Esophagus muscularis mucosa (tissue), 4 donors: ENCODE results near the gene IGFBPL1. TPM values are rescaled to one million over a fixed set of nuclear protein-coding genes. Genes with fewer than 3 reads are reported as not detected.

Experiments
- DNase-seq: peaks from one replicate; pipeline ENCODE4 v3.0.0-alpha.2; 2017; ENCODE audit errors: extremely low spot score
- H3K27ac ChIP-seq, 4 donors: fragments of 200-600 bp; sonication (generic); replicated peaks in 1 of 4; 1 replicate in 3 of 4; 2 replicates in 1 of 4; pipeline ENCODE4 v1.5.1; 2016 to 2019; ENCODE audit warnings: mild to moderate bottlenecking in 1 of 4
- H3K27me3 ChIP-seq, 4 donors: fragments of 200-600 bp; sonication (generic); one replicate each; pipeline versions ENCODE4 v1.5.1 to v1.6.0; 2016 to 2019
- H3K36me3 ChIP-seq, 4 donors: fragments of 200-600 bp; sonication (generic); one replicate each; pipeline ENCODE4 v1.5.1; 2016 to 2019
- H3K4me1 ChIP-seq, 4 donors: fragments of 200-600 bp; sonication (generic); one replicate each; pipeline ENCODE4 v1.5.1; 2016 to 2019
- H3K4me3 ChIP-seq, 4 donors: fragments of 200-600 bp; sonication (generic); 1 replicate in 2 of 4; 2 replicates in 2 of 4; pipeline ENCODE4 v1.5.1; 2016 to 2019; ENCODE audit warnings: mild to moderate bottlenecking in 4 of 4, moderate library complexity in 1 of 4
- H3K9me3 ChIP-seq, 4 donors: fragments of 200-600 bp; sonication (generic); 1 replicate in 3 of 4; 2 replicates in 1 of 4; pipeline ENCODE4 v1.5.1; 2016 to 2019
- CTCF ChIP-seq, 3 experiments: fragments of 200-600 bp in 2 of 3; fragments of 450-650 bp in 1 of 3; sonication (generic) in 2 of 3; IDR thresholded peaks; one replicate each; pipeline ENCODE4 v1.5.1; 2017 to 2019; ENCODE audit warnings: antibody characterized with exemption in 3 of 3, mild to moderate bottlenecking in 2 of 3, moderate library complexity in 1 of 3
- EP300 ChIP-seq: sonication (generic); formaldehyde crosslinking; IDR thresholded peaks from one replicate; pipeline ENCODE4 v1.6.1; 2017; ENCODE audit warnings: antibody characterized with exemption
- POLR2A ChIP-seq: fragments of 450-650 bp; IDR thresholded peaks from one replicate; pipeline ENCODE4 v1.6.1; 2017; ENCODE audit warnings: antibody characterized with exemption, moderate library complexity, mild to moderate bottlenecking, low read depth
- POLR2AphosphoS5 ChIP-seq, 2 donors: sonication (generic); formaldehyde crosslinking; IDR thresholded peaks; one replicate each; pipeline ENCODE4 v1.6.1; 2017; ENCODE audit warnings: antibody characterized with exemption in 2 of 2
- WGBS: methylation state at CpG from one replicate; pipeline ENCODE4 v1.1.5; 2018; 5-methylcytosine and 5-hydroxymethylcytosine counted together
- intact Hi-C: fragments of 100-400 bp; cut with DNase I; formaldehyde crosslinking; loops from one replicate; pipeline ENCODE4 v1.15.1; 2023
- total RNA-seq, 4 donors: library from RNA; depleted of rRNA; stranded (reverse); fragments of >200 nt; gene quantifications; one replicate each; pipeline versions ENCODE4 v1.1.0 to v1.2.1, GENCODE V29; 2016

The IGFBPL1 gene
- total RNA-seq, 4 donors from 2014 or later = 0.78 to 3.7 (median 1.5) TPM

- intact Hi-C loops = no loop called here
- WGBS = 64% methylated on average over 9 of the region's 9 CpGs
- Histone ChIP-seq H3K4me3 (no peak overlapping the region), H3K27ac (peak overlapping the region; percentile 73 to 79 (median 77)), H3K27me3 (no peaks in the 10 kb centered on the region), H3K4me1 (peaks cover 5 to 33% (median 26%) of the 10 kb centered on the region in 4 donors), H3K36me3 (no peaks in the 10 kb centered on the region), H3K9me3 (no peaks in the 10 kb centered on the region)
- TF ChIP-seq CTCF (IDR thresholded peaks at IDR 0.05) (no peak), POLR2A (no peak), POLR2AphosphoS5 (IDR thresholded peaks at IDR 0.05) (no peak), EP300 (no peak)
- DNase-seq = no peak
Measured at GRCh38 chr9:38376021-38376670, 48.1 kb downstream of the IGFBPL1 start.

- H3K4me1 ChIP-seq = peaks cover 0 to 28% (median 20%) of the 10 kb centered on the region in 4 donors
- WGBS = 79% methylated on average over 10 of the region's 10 CpGs
- H3K4me3 ChIP-seq = no peak overlapping the region
- no peaks in the 10 kb centered on the region for H3K27me3 ChIP-seq
- TF ChIP-seq POLR2AphosphoS5 (IDR thresholded peaks at IDR 0.05) = no peak
- no peak for TF ChIP-seq EP300
- no peak for TF ChIP-seq POLR2A
- no peak for TF ChIP-seq CTCF (IDR thresholded peaks at IDR 0.05)
- no peaks in the 10 kb centered on the region for H3K36me3 ChIP-seq
- H3K9me3 ChIP-seq = no peaks in the 10 kb centered on the region
- intact Hi-C loops = loop anchor here (2.0 kb wide), 1 partner anchor 23 kb away; no protein-coding TSS in a partner anchor
- no peak for DNase-seq
- H3K27ac ChIP-seq = peak overlapping the region; percentile 73 to 79 (median 77)
Measured at GRCh38 chr9:38375572-38375963, 48.7 kb downstream of the IGFBPL1 start.

GRCh38 chr9:38374847-38375571, 49.2 kb downstream of the IGFBPL1 start:
- no peak for TF ChIP-seq POLR2A
- TF ChIP-seq POLR2AphosphoS5 (IDR thresholded peaks at IDR 0.05) = no peak
- no peak for TF ChIP-seq CTCF (IDR thresholded peaks at IDR 0.05)
- TF ChIP-seq EP300 = no peak
- Histone ChIP-seq H3K9me3 (no peaks in the 10 kb centered on the region), H3K27ac (peak overlapping the region; percentile 20 to 78 (median 52)), H3K4me3 (no peak overlapping the region), H3K36me3 (no peaks in the 10 kb centered on the region), H3K27me3 (no peaks in the 10 kb centered on the region), H3K4me1 (peaks cover 0 to 25% (median 18%) of the 10 kb centered on the region in 4 donors)
- intact Hi-C loops = loop anchor here (2.0 to 5.0 kb wide), 2 partner anchors 24 to 57 kb away; no protein-coding TSS in a partner anchor
- DNase-seq = no peak
- 55% methylated on average over 5 of the region's 5 CpGs for WGBS

- Histone ChIP-seq H3K4me1 (peaks cover 0 to 25% (median 18%) of the 10 kb centered on the region in 4 donors), H3K4me3 (no peak overlapping the region), H3K9me3 (no peaks in the 10 kb centered on the region), H3K27me3 (no peaks in the 10 kb centered on the region), H3K36me3 (no peaks in the 10 kb centered on the region), H3K27ac (peak overlapping the region in 1 of 4 donors; percentile 76)
- intact Hi-C loops = loop anchor here (2.0 to 5.0 kb wide), 2 partner anchors 25 to 59 kb away; no protein-coding TSS in a partner anchor
- 76% methylated on average over 3 of the region's 3 CpGs for WGBS
- no peak for DNase-seq
- TF ChIP-seq POLR2AphosphoS5 (IDR thresholded peaks at IDR 0.05) = no peak
- TF ChIP-seq CTCF (IDR thresholded peaks at IDR 0.05) = no peak
- no peak for TF ChIP-seq EP300
- no peak for TF ChIP-seq POLR2A
Measured at GRCh38 chr9:38373679-38374078, 50.6 kb downstream of the IGFBPL1 start.
